ENCODE results near the gene GLYATL1.

Gene GLYATL1

DNA sequence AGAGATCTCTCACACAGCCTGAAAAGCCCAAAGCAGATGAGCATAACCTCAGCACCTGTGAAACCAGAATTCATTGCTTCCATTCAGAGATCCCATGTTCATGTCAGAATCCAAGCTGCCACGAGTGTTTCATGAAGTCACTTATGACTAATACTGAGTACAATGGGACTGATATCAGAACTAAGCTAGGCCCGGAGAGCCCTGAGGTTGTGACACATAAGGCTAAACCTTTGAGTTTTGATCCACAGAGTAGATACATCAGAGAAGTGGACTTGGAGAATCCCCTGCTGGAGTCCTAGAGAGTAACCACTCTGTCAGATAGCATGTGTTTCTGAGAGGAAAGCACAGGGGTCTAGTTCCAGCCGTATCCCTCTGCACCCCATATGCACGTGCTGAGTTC is 890 bp upstream of the GLYATL1 start:
- Histone ChIP-seq H3K36me3 (ENCODE audit: control insufficient read depth in 2 of 2, insufficient read depth in 1 of 2, low read length in 2 of 2) (no peaks in the 10 kb centered on the region), H3K9me3 (ENCODE audit: control insufficient read depth, insufficient read depth, low read depth, low read length) (no peaks in the 10 kb centered on the region), H3K27ac (ENCODE audit: extremely low read depth, low read depth, low read length) (no peak overlapping the region), H3K4me1 (ENCODE audit: control insufficient read depth, insufficient read depth, low read length) (no peaks in the 10 kb centered on the region), H3K4me3 (ENCODE audit: low read depth, low read length) (no peak overlapping the region)
- ChIA-PET CTCF (interaction anchor here (0.9 to 1.2 kb wide), 3 partner anchors 12 to 32 kb away, joined by 3 read pairs; no protein-coding TSS in a partner anchor), POLR2A (no interaction called here)
- TF ChIP-seq ZNF501 (tag by site-specific recombination; IDR thresholded peaks at IDR 0.05): no peak
- no peak for TF ChIP-seq ZNF37A (tag by site-specific recombination; IDR thresholded peaks at IDR 0.05)
- no peak for TF ChIP-seq ZNF239 (tag by site-specific recombination; IDR thresholded peaks at IDR 0.05)
- no peak for TF ChIP-seq ZBTB8A (tag by site-specific recombination; IDR thresholded peaks at IDR 0.05)
- TF ChIP-seq ZNF660 (tag by site-specific recombination; IDR thresholded peaks at IDR 0.05): no peak
- TF ChIP-seq ZBTB44 (tag by site-specific recombination; IDR thresholded peaks at IDR 0.05): no peak
- no peak for TF ChIP-seq KLF1 (tag by site-specific recombination; IDR thresholded peaks at IDR 0.05)
- TF ChIP-seq ZNF629 (tag by site-specific recombination; IDR thresholded peaks at IDR 0.05): no peak
- TF ChIP-seq ZNF112 (tag by site-specific recombination; IDR thresholded peaks at IDR 0.05): no peak
- no peak for TF ChIP-seq SP2 (tag by site-specific recombination; IDR thresholded peaks at IDR 0.05)
- no peak for TF ChIP-seq ZNF596 (tag by site-specific recombination; IDR thresholded peaks at IDR 0.05)
- no peak for TF ChIP-seq ZNF2 (tag by site-specific recombination; IDR thresholded peaks at IDR 0.05)
- TF ChIP-seq, protein P1, sequence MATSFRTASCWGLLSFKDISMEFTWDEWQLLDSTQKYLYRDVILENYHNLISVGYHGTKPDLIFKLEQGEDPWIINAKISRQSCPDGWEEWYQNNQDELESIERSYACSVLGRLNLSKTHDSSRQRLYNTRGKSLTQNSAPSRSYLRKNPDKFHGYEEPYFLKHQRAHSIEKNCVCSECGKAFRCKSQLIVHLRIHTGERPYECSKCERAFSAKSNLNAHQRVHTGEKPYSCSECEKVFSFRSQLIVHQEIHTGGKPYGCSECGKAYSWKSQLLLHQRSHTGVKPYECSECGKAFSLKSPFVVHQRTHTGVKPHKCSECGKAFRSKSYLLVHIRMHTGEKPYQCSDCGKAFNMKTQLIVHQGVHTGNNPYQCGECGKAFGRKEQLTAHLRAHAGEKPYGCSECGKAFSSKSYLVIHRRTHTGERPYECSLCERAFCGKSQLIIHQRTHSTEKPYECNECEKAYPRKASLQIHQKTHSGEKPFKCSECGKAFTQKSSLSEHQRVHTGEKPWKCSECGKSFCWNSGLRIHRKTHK (tag by site-specific recombination; IDR thresholded peaks at IDR 0.05): no peak
- no peak for TF ChIP-seq ZSCAN23 (tag by site-specific recombination; IDR thresholded peaks at IDR 0.05)

DNA sequence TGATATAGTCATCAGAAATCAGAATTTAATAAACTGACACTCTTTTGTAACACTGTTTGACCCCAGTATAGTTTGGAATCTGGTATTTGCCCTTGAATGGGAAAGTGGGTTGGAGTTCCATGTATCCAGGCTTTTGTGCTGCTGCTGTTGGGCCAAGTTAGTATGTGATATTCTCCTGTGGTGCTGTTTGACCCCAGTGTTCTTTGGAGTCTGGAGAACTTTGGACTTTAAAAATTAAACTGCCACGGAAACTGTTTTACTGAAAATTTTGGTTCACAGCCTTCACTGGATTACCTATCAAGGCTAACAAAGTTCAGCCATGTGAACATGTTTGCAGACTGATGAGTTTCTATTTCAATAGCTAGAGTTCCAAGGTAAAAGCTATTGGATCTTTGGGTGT is 740 bp downstream of the GLYATL1 start:
- Histone ChIP-seq H3K9me3 (ENCODE audit: control insufficient read depth, insufficient read depth, low read depth, low read length) (no peaks in the 10 kb centered on the region), H3K36me3 (ENCODE audit: control insufficient read depth in 2 of 2, insufficient read depth in 1 of 2, low read length in 2 of 2) (no peaks in the 10 kb centered on the region), H3K4me3 (ENCODE audit: low read depth, low read length) (no peak overlapping the region), H3K27ac (ENCODE audit: extremely low read depth, low read depth, low read length) (no peak overlapping the region), H3K4me1 (ENCODE audit: control insufficient read depth, insufficient read depth, low read length) (no peaks in the 10 kb centered on the region)
- ChIA-PET POLR2A (no interaction called here), CTCF (interaction anchor here (0.6 kb wide), 1 partner anchor 19 kb away, joined by 4 read pairs; no protein-coding TSS in a partner anchor)
- TF ChIP-seq ZNF529 (tag by site-specific recombination; IDR thresholded peaks at IDR 0.05; ENCODE audit: insufficient replicate concordance) (no peak), ZNF394 (tag by site-specific recombination; IDR thresholded peaks at IDR 0.05; ENCODE audit: borderline replicate concordance) (no peak), ZNF211 (tag by site-specific recombination; IDR thresholded peaks at IDR 0.05; ENCODE audit: low read depth) (no peak), ZNF341 (tag by site-specific recombination; IDR thresholded peaks at IDR 0.05; ENCODE audit: low read depth) (no peak), KLF9 (tag by site-specific recombination; IDR thresholded peaks at IDR 0.05; ENCODE audit: low read depth) (no peak), ZNF266 (tag by site-specific recombination; IDR thresholded peaks at IDR 0.05; ENCODE audit: low read depth) (no peak), ZNF645 (tag by site-specific recombination; IDR thresholded peaks at IDR 0.05) (no peak), REPIN1 (tag by site-specific recombination; IDR thresholded peaks at IDR 0.05; ENCODE audit: low read depth) (no peak), ZNF626 (tag by site-specific recombination; IDR thresholded peaks at IDR 0.05) (no peak), ZNF596 (tag by site-specific recombination; IDR thresholded peaks at IDR 0.05) (no peak), ZNF146 (tag by site-specific recombination; IDR thresholded peaks at IDR 0.05) (no peak), ZNF175 (tag by site-specific recombination; IDR thresholded peaks at IDR 0.05) (no peak), PRDM4 (tag by site-specific recombination; IDR thresholded peaks at IDR 0.05) (no peak), ZNF510 (tag by site-specific recombination; IDR thresholded peaks at IDR 0.05; ENCODE audit: insufficient replicate concordance) (no peak), SETDB1 (IDR thresholded peaks at IDR 0.05; ENCODE audit: insufficient read length, low read length) (no peak)
- TF ChIP-seq, protein P2, sequence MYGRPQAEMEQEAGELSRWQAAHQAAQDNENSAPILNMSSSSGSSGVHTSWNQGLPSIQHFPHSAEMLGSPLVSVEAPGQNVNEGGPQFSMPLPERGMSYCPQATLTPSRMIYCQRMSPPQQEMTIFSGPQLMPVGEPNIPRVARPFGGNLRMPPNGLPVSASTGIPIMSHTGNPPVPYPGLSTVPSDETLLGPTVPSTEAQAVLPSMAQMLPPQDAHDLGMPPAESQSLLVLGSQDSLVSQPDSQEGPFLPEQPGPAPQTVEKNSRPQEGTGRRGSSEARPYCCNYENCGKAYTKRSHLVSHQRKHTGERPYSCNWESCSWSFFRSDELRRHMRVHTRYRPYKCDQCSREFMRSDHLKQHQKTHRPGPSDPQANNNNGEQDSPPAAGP (tag by site-specific recombination; IDR thresholded peaks at IDR 0.05): no peak
